GM19438 (cell line): ENCODE results near the gene PRKD2.

Experiments
- ATAC-seq: cut with Tn5 transposase; IDR thresholded peaks from one replicate; pipeline ENCODE4 v1.9.1; 2021; ENCODE audit warnings: low read depth; ENCODE audit not compliant: unreplicated experiment

Gene PRKD2

GRCh38 chr19:46742926-46743480, 26.1 kb upstream of the PRKD2 start:
- ATAC-seq, result no peak

DNA sequence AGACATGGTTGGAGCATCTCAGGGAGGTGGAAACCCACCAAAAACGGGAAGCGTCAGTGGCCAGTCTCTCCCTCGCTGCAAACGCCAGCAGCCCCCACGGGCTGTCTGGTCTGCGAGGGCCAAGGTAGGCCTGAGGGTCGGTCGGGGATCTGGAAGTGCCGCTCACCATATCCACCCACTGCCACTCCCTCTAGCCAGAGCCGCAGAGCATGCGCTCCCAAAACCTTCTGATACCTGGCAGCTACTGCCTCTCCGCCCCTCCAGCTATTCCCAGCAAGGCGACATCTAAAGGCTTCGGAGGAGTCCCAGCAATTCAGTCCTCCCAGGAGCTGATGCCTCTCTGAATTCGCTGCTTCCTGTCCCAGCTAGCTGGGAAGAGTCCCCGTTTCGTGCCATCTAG, 24.5 kb upstream of the PRKD2 start:
- ATAC-seq, result no peak

GRCh38 chr19:46739290-46739771, 22.4 kb upstream of the PRKD2 start:
- no peak for ATAC-seq

DNA sequence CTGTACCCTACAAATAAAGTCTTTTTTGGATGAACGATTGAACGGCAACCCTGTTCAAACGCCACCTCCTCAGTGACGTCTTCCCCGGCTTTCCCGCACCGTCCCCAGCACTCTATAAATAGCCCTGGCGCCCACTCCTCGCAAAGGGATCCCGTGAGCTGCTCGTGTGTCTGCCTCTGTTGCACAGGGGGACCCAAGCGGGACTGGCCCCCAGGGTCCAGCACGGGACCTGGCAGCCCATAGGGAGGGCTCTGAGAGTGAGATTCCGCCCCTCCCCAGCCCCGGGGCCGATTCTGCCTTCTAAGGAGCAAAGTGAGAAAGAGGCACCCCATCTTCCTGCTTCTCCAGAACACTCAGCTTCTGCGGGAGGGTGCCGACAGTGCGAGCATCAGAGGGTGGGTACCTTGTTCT, 20.9 kb upstream of the PRKD2 start:
- no peak for ATAC-seq

GRCh38 chr19:46737298-46737654, 20.4 kb upstream of the PRKD2 start:
- no peak for ATAC-seq

- no peak for ATAC-seq
Measured at GRCh38 chr19:46736531-46737297, 19.8 kb upstream of the PRKD2 start.

GRCh38 chr19:46733690-46734292, 16.9 kb upstream of the PRKD2 start:
- no peak for ATAC-seq

DNA sequence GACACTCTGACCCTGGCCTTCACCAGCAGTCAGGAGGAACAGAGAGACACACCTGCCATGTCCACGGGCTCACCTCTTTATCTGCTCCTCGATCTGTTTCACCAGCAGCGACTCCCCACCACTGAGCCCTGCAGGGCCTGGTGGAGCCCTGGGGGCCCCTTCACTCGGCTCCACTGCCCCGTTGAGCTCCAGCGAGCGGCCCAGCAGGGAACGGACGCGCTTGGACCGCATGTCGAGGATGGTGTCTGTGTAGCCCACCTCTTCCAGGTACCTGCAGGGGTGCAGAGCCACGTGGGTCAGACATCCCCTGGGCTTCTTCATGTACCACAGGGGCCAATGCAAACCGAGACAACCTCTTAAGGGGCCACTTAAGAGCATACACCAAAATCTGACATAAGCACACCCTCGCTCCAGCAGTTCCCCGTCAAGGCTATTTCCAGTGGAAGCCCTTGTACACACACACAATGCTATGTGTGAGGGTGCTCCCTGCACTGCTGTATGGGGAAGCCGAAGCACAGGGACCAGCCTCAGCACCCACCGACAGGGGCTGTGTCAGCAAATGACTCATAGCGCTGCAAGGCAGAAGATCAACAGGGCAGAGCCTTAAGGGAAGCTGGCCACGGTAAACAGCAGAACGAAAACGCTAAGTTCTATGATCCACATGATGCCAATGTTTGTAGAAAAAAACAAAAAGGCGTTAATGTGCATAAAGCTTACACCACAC, 16.2 kb upstream of the PRKD2 start:
- ATAC-seq, result no peak

GRCh38 chr19:46732172-46732938, 15.4 kb upstream of the PRKD2 start:
- ATAC-seq, result no peak

- no peak for ATAC-seq
Measured at GRCh38 chr19:46731584-46731983, 14.7 kb upstream of the PRKD2 start.

GRCh38 chr19:46731007-46731501, 14.1 kb upstream of the PRKD2 start:
- no peak for ATAC-seq

DNA sequence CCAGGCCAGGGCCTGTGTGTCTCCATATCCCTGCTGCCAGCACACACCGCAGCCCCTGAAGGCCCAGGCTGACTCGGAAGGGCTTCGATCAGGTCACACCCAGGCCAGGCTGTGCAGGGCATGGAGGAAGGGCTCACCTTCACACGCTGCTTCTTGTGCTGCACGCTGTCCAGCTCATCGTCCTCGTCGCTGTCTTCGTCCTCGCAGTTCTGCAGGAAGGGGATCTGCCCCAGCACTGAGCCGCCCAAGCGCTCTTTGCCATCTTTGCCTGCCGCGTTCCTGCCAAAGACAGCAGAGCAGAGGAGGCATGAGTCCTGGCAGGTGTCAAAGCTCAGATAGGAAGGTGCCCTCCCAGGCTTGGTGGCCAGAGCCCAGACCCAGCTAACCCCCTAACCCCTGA, 13.7 kb upstream of the PRKD2 start:
- no peak for ATAC-seq

- no peak for ATAC-seq
Measured at GRCh38 chr19:46730187-46730586, 13.3 kb upstream of the PRKD2 start.

- ATAC-seq, result no peak
Measured at GRCh38 chr19:46729696-46730095, 12.8 kb upstream of the PRKD2 start.

DNA sequence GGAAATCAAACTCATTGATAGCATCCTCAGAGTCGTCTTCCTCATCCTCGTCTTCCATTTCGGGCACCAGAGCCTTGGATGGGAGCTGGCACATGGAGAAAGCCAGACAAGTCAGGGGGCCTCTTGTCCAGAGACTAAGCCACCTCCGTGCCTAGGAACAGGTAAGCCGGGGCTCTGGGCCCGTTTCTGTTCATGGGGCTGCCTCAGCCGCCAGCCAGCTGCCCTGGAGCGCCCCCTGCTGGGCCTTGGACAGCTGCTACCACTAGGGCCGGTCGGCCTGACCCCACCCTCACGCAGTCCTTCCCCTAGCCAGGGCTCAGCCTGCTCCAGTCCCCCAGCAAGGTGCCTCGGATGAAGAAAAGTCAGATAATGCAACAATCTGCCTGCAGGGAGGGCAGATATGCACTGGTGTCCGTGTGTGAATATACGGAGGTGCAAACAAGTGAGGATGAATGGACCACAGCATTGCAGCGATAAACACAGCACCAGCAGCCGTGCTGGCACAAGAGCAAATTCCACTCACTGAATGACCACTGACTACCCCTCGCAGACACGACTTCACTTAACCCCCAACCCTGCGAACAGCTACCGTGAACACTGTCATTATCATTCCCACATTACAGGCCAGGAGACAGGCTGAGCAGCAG, 11.9 kb upstream of the PRKD2 start:
- no peak for ATAC-seq

DNA sequence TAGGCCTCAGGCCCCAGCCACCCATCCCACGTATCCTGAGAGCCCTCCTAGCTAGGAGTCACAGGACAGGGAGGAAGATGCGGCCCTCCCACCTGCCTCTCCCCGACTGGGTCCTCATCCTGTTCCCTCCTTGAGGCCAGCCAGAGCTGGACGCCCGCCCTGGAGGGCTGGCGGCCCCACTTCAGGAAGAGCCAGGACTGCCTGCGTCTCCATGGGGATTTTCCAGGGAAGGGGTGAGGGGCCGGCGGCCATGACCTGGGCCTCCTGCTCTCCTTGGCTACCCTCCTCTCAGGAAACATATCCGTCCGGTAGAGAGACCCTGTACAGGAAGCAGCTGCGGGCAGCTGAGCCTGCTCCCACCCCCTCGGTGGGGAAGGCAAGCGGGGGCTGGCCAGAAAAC, 11.3 kb upstream of the PRKD2 start:
- ATAC-seq, result no peak

DNA sequence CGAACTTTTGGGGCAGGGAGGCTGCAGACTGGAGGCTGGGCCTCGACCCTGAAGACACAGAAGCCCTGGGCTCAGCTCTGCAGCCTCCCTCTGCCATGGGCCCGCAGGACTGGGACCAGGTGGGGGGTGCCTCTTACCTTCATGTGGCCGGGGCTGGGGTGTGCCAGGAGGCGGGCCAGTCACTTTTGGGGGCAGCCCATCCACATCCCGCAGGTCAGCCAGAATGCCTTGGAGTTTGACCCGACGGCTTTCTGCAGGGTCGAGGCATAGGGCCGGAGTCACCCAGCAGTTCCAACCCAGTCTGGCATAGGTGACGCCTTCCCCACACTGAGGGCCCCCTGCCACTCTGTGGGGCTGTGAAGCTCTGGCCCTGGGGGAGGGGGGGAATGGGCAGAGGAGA, 10.8 kb upstream of the PRKD2 start:
- ATAC-seq, result no peak

GRCh38 chr19:46726971-46727501, 10.1 kb upstream of the PRKD2 start:
- no peak for ATAC-seq

GRCh38 chr19:46726551-46726950, 9.6 kb upstream of the PRKD2 start:
- no peak for ATAC-seq
